Astrocyte of the hippocampus (primary cell): Measurements from ENCODE around the gene RABGAP1L.

Source experiments
- DNase-seq: peaks from one replicate; pipeline ENCODE4 v3.0.0; 2011; ENCODE audit warnings: low read depth, low spot score

Gene RABGAP1L

GRCh38 chr1:174989536-174990220, 830.4 kb downstream of the RABGAP1L start:
- DNase-seq, result no peak

- no peak for DNase-seq
Observed at GRCh38 chr1:174990382-174990999, 831.2 kb downstream of the RABGAP1L start.

- DNase-seq, result no peak
Observed at GRCh38 chr1:174991473-174991872, 832.2 kb downstream of the RABGAP1L start.

- no peak for DNase-seq
Observed at GRCh38 chr1:174995121-174995520, 835.8 kb downstream of the RABGAP1L start.

GRCh38 chr1:174995916-174996315, 836.6 kb downstream of the RABGAP1L start:
- peak; percentile 36 for DNase-seq

GRCh38 chr1:174996476-174996875, 837.2 kb downstream of the RABGAP1L start:
- no peak for DNase-seq

GRCh38 chr1:174997041-174997440, 837.7 kb downstream of the RABGAP1L start:
- DNase-seq, result no peak

GRCh38 chr1:174998569-174999215, 839.4 kb downstream of the RABGAP1L start:
- DNase-seq, result peak; percentile 74

- DNase-seq, result peak; percentile 100
Observed at GRCh38 chr1:174999216-174999935, 840.1 kb downstream of the RABGAP1L start.

- DNase-seq, result peak; percentile 59
Observed at GRCh38 chr1:174999936-175000696, 840.8 kb downstream of the RABGAP1L start, which contains the start of gene CACYBP. Gene CACYBP (plus strand): TSS chr1:174999947. CDS start chr1:175000181, 234 bp downstream.

GRCh38 chr1:175000697-175001187, 841.4 kb downstream of the RABGAP1L start:
- DNase-seq, result no peak

GRCh38 chr1:175002910-175003517, 843.7 kb downstream of the RABGAP1L start:
- DNase-seq, result no peak

- DNase-seq, result no peak
Observed at GRCh38 chr1:175003521-175003920, 844.2 kb downstream of the RABGAP1L start.

GRCh38 chr1:175005085-175005783, 845.9 kb downstream of the RABGAP1L start:
- peak; percentile 62 for DNase-seq

GRCh38 chr1:175009532-175009931, 850.2 kb downstream of the RABGAP1L start:
- no peak for DNase-seq

- no peak for DNase-seq
Observed at GRCh38 chr1:175013445-175013844, 854.1 kb downstream of the RABGAP1L start.

GRCh38 chr1:175015243-175015642, 855.9 kb downstream of the RABGAP1L start:
- peak; percentile 75 for DNase-seq

GRCh38 chr1:175019524-175019923, 860.2 kb downstream of the RABGAP1L start:
- DNase-seq, result no peak

- peak; percentile 99 for DNase-seq
Observed at GRCh38 chr1:175023043-175023921, 864.0 kb downstream of the RABGAP1L start, which contains the start of gene MRPS14. Gene MRPS14 (minus strand): TSS chr1:175023425. CDS start chr1:175023408, 17 bp downstream.
